Esophagus squamous epithelium (tissue), 5 donors: ENCODE measurements around the gene SCRN1. TPM values are rescaled to one million over a fixed set of nuclear protein-coding genes. Genes with fewer than 3 reads are reported as not detected.
"Not testable (repeated sequence)": the region's sequence is repeated elsewhere in the genome, so short reads cannot be mapped to it uniquely, and the experiment has no call there.

Experiments
- DNase-seq: peaks from one replicate; lab custom pipeline; 2025; lab: John Stamatoyannopoulos, UW
- H3K27ac ChIP-seq, 4 donors: fragments of 200-600 bp; sonication (generic); one replicate each; pipeline ENCODE4 v1.5.1; 2016 to 2019; ENCODE audit warnings: mild to moderate bottlenecking in 1 of 4
- H3K27me3 ChIP-seq, 4 donors: fragments of 200-600 bp; sonication (generic); 1 replicate in 3 of 4; 2 replicates in 1 of 4; pipeline versions ENCODE4 v1.5.1 to v1.6.0; 2017 to 2021; ENCODE audit warnings: antibody characterized with exemption in 1 of 4
- H3K36me3 ChIP-seq, 3 donors: fragments of 200-600 bp; sonication (generic); one replicate each; pipeline ENCODE4 v1.5.1; 2016 to 2019
- H3K4me1 ChIP-seq, 3 donors: fragments of 200-600 bp; sonication (generic); one replicate each; pipeline ENCODE4 v1.5.1; 2017 to 2019
- H3K4me3 ChIP-seq, 4 donors: fragments of 200-600 bp; sonication (generic); 1 replicate in 3 of 4; 2 replicates in 1 of 4; pipeline ENCODE4 v1.5.1; 2016 to 2019; ENCODE audit warnings: mild to moderate bottlenecking in 2 of 4, moderate library complexity in 1 of 4
- H3K9me3 ChIP-seq, 3 donors: fragments of 200-600 bp; sonication (generic); one replicate each; pipeline ENCODE4 v1.5.1; 2016 to 2019
- POLR2A ChIP-seq, 4 donors: fragments of 450-650 bp; IDR thresholded peaks; one replicate each; pipeline ENCODE4 v1.6.1; 2017; ENCODE audit warnings: antibody characterized with exemption in 4 of 4, mild to moderate bottlenecking in 4 of 4, moderate library complexity in 3 of 4
- WGBS, 2 donors: methylation state at CpG; one replicate each; pipeline ENCODE4 v1.1.5; 2018; 5-methylcytosine and 5-hydroxymethylcytosine counted together
- intact Hi-C: fragments of 100-400 bp; cut with DNase I; formaldehyde crosslinking; loops from one replicate; pipeline ENCODE4 v1.15.0; 2022
- total RNA-seq, 4 donors: library from RNA; depleted of rRNA; stranded (reverse); fragments of >200 nt; gene quantifications; one replicate each; pipeline ENCODE4 v1.1.0, GENCODE V29; 2016
- TF ChIP-seq, protein P1 (sequence below), 6 experiments: fragments of 450-650 bp in 4 of 6; fragments of 200-600 bp in 2 of 6; sonication (generic) in 2 of 6; IDR thresholded peaks; one replicate each; pipeline ENCODE4 v1.5.1; 2016 to 2019; ENCODE audit warnings: antibody characterized with exemption in 6 of 6, mild to moderate bottlenecking in 4 of 6, moderate library complexity in 4 of 6
- donor health status: DM: yes; HTN: yes; CAD: no.

Gene SCRN1
- total RNA-seq, 4 donors from 2014 or later, result 6.3 to 27.8 (median 20.5) TPM

DNA sequence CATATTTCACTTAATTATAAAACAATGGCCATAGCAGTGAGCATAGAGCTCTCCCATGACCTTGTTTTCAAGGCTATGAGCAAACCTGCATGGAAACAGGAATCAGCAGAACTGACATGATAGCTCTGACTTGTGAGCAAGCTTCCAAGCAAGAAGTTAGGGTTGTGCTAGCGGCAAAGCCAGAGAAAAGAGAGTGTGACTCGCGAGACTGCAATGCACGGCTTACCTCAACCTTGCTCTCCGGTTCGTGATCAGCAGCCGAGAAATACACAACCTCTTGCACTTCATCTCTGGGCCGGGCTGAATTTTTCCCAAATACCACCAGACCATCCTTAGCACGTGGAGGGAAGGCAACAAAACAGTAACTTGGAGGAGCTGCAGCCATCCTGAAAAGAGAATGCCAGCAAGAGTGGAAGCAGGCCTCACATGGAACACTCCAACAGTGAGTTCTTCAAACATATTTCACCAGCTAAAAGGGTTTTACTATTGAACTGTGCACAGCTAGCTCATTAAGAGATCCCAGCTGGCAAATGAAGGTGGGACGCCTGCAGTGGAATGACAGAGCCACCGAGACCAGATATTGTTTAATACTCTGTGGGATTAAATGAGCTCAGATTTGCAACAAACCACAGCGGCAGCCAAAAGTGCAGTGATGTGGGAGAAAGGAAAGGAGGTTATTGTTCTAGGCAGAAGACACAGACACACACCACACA lies 20.8 kb downstream of the SCRN1 start:
- H3K4me1 ChIP-seq, result peaks cover 0 to 32% (median 6%) of the 10 kb centered on the region in 3 donors
- no peaks in the 10 kb centered on the region for H3K27me3 ChIP-seq
- intact Hi-C loops, result no loop called here
- WGBS, 2 donors, result 82 to 83% methylated on average over 12 of the region's 12 CpGs
- no peak overlapping the region for H3K27ac ChIP-seq
- no peaks in the 10 kb centered on the region for H3K9me3 ChIP-seq
- H3K4me3 ChIP-seq, result no peak overlapping the region
- TF ChIP-seq, protein P1, sequence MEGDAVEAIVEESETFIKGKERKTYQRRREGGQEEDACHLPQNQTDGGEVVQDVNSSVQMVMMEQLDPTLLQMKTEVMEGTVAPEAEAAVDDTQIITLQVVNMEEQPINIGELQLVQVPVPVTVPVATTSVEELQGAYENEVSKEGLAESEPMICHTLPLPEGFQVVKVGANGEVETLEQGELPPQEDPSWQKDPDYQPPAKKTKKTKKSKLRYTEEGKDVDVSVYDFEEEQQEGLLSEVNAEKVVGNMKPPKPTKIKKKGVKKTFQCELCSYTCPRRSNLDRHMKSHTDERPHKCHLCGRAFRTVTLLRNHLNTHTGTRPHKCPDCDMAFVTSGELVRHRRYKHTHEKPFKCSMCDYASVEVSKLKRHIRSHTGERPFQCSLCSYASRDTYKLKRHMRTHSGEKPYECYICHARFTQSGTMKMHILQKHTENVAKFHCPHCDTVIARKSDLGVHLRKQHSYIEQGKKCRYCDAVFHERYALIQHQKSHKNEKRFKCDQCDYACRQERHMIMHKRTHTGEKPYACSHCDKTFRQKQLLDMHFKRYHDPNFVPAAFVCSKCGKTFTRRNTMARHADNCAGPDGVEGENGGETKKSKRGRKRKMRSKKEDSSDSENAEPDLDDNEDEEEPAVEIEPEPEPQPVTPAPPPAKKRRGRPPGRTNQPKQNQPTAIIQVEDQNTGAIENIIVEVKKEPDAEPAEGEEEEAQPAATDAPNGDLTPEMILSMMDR (IDR thresholded peaks at IDR 0.05), result no peak
- TF ChIP-seq POLR2A (IDR thresholded peaks at IDR 0.05), result no peak
- H3K36me3 ChIP-seq, result peaks cover 0 to 4% (median 0%) of the 10 kb centered on the region in 3 donors
- DNase-seq, result no peak

DNA sequence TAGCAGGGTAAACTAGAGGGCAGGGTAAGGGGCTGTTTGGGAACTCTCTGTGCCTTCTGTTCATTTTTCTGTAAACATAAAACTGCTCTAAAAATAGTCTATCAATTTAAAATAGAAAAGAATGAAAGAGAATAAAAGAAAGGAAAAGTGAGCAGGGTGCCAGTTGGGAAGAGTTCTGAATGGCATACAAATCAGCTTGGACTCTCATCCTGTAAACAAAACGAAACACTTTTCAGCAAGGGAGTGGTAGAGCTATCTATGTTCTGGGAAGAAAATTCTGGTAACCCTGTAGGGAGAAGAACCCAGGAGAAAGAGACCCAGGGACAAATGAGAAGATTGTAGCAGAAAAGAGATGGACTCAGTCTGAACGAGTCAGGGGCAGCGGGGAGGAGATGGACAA lies 24.6 kb downstream of the SCRN1 start:
- WGBS, 2 donors, result 75 to 79% methylated on average over 3 of the region's 3 CpGs
- Histone ChIP-seq H3K4me1 (peaks cover 0 to 16% (median 6%) of the 10 kb centered on the region in 3 donors), H3K36me3 (peaks cover 0 to 4% (median 0%) of the 10 kb centered on the region in 3 donors), H3K27ac (peak overlapping the region in 1 of 4 donors; percentile 29), H3K27me3 (no peaks in the 10 kb centered on the region), H3K4me3 (no peak overlapping the region), H3K9me3 (no peaks in the 10 kb centered on the region)
- no peak for DNase-seq
- TF ChIP-seq, protein P1 (IDR thresholded peaks at IDR 0.05), result no peak
- TF ChIP-seq POLR2A (IDR thresholded peaks at IDR 0.05), result no peak
- intact Hi-C loops, result no loop called here

DNA sequence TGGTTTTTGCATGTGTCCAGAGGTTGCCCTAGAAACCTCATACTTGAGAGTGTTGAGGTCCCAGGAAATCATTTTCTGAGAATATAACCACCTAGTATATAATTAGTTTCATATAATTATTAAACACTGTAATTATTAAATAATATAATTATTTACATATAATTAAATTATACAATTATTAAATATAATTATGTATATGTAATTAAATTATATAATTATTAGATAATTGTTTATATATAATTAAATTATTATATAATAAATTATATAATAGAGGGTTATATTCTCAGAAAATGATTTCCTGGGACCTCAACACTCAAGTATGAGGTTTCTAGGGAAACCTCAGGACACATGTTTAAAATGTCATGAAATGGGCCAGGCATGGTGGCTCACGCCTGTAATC lies 27.6 kb downstream of the SCRN1 start:
- H3K9me3 ChIP-seq, result no peaks in the 10 kb centered on the region
- no peaks in the 10 kb centered on the region for H3K4me1 ChIP-seq
- no peaks in the 10 kb centered on the region for H3K27me3 ChIP-seq
- intact Hi-C loops, result no loop called here
- no peak for DNase-seq
- H3K36me3 ChIP-seq, result no peaks in the 10 kb centered on the region
- WGBS, 2 donors, result 84 to 92% methylated on average over 1 of the region's 1 CpG
- H3K27ac ChIP-seq, result no peak overlapping the region
- TF ChIP-seq, protein P1 (IDR thresholded peaks at IDR 0.05), result no peak
- TF ChIP-seq POLR2A (IDR thresholded peaks at IDR 0.05), result no peak
- no peak overlapping the region for H3K4me3 ChIP-seq

DNA sequence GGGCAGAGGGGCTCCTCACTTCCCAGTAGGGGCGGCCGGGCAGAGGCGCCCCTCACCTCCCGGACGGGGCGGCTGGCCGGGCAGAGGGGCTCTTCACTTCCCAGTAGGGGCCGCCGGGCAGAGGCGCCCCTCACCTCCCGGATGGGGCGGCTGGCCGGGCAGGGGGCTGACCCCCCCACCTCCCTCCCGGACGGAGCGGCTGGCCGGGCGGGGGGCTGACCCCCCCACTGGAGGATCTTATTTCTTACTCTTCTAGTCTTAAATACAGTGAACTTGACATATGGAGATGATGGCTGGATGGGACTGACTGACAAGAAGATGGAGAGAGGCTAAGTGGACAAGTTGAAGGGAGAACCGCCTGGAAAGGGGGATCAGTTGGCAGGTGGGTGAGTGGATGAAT lies 28.0 kb downstream of the SCRN1 start:
- H3K4me1 ChIP-seq, intact Hi-C loops: not testable (repeated sequence)

DNA sequence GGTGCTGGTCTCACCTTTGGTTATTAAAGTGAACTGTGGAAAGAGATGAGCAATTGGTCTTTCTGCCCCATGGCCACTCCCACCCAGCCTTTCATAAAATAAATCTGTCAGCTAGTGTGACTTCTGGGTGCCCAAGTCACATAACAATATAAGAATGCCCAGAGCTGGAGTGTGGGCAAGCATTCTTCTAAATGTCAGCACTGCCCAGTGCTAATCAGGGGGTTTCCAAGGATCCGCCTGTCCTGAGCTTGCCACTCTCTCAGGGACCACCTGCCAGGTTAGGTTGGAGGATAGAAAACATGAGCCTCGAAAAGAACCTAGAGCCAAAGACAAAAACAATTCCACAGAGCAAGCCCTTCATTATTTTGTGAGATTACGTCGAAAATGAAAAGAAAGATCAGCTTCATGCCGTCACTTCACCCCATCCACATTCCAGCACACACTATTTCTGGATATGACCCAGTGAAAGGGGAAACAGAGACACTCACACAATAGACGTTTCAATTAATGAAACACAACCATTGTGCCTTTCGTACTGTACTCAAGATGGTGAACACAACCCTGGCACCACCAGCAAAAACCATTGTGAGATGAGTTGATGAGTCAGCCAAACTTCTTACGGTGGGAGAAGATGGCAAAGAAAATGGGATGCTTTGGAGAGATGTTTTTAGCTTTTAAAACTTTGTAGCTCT lies 30.8 kb downstream of the SCRN1 start:
- TF ChIP-seq POLR2A (IDR thresholded peaks at IDR 0.05), result no peak
- TF ChIP-seq, protein P1 (IDR thresholded peaks at IDR 0.05), result no peak
- Histone ChIP-seq H3K27me3 (no peaks in the 10 kb centered on the region), H3K4me1 (no peaks in the 10 kb centered on the region), H3K4me3 (no peak overlapping the region), H3K9me3 (no peaks in the 10 kb centered on the region), H3K27ac (no peak overlapping the region), H3K36me3 (peaks cover 0 to 18% (median 0%) of the 10 kb centered on the region in 3 donors)
- intact Hi-C loops, result no loop called here
- WGBS, 2 donors, result 91 to 94% methylated on average over 8 of the region's 8 CpGs
- DNase-seq, result no peak

More for the DNA sequence above, 28.0 kb downstream of the SCRN1 start:
- not testable (repeated sequence) for H3K4me3 ChIP-seq, H3K36me3 ChIP-seq, H3K27me3 ChIP-seq, H3K9me3 ChIP-seq, DNase-seq, H3K27ac ChIP-seq
- WGBS, 2 donors, result 90 to 100% methylated on average over 1 of the region's 19 CpGs
